ENCODE data around the gene VPS16. TPM values are rescaled to one million over a fixed set of nuclear protein-coding genes. Genes with fewer than 3 reads are reported as not detected.

VPS16 gene
- total and polyA plus RNA-seq, 2 of the 13 experiments (the other 11 are each of a cell fraction or from before 2014, with no cell fraction given): 34.2 to 35.4 TPM

- TF ChIP-seq YY1 (IDR thresholded peaks at IDR 0.05; ENCODE audit: insufficient read depth, insufficient replicate concordance, low read depth, low read length) (no peak), ZNF496 (CRISPR knock-in tag; IDR thresholded peaks at IDR 0.05; ENCODE audit: insufficient replicate concordance) (no peak), NRL (CRISPR knock-in tag; IDR thresholded peaks at IDR 0.05; ENCODE audit: borderline replicate concordance) (0 out of 2 replicates have a peak, but pooled peaks have one; percentile 35), LBX2 (CRISPR knock-in tag; IDR thresholded peaks at IDR 0.05; ENCODE audit: borderline replicate concordance) (no peak), PREB (CRISPR knock-in tag; IDR thresholded peaks at IDR 0.05) (no peak), ZNF75D (CRISPR knock-in tag; IDR thresholded peaks at IDR 0.05; ENCODE audit: borderline replicate concordance) (no peak), HOXA7 (CRISPR knock-in tag; IDR thresholded peaks at IDR 0.05) (no peak), KAT7 (CRISPR knock-in tag; IDR thresholded peaks at IDR 0.05; ENCODE audit: borderline replicate concordance) (no peak)
Measured at GRCh38 chr20:2799688-2800520, 40.6 kb upstream of the VPS16 start (continued).

- Histone ChIP-seq H3K9ac (ENCODE audit: insufficient read depth, low read depth, low read length) (no peak within 1 kb of the TSS), H2AFZ (ENCODE audit: low read length) (no peak within 1 kb of the TSS), H4K20me1 (ENCODE audit: insufficient read depth, low read length) (no peaks in the 10 kb centered on the region), H3K9me3 (ENCODE audit: low read length) (no peaks in the 10 kb centered on the region), H3K36me3 (replicated peaks in 1 of 2; ENCODE audit: control insufficient read depth in 1 of 2, insufficient read depth in 2 of 2, low read length in 2 of 2) (no peaks in the 10 kb centered on the region), H3K4me2 (ENCODE audit: low read depth, low read length) (peak within 1 kb of the TSS; percentile 64), H3K27ac (ENCODE audit: extremely low read length, insufficient read depth, low read length) (no peak within 1 kb of the TSS), H3K27me3 (ENCODE audit: control insufficient read depth in 1 of 2, insufficient read depth in 2 of 2, low read length in 2 of 2) (peaks cover 15 to 81% of the 10 kb centered on the region in 2 experiments), H3K4me1 (ENCODE audit: insufficient read depth, low read length) (peaks cover 10% of the 10 kb centered on the region), H3K79me2 (ENCODE audit: insufficient read depth, low read length) (no peaks in the 10 kb centered on the region), H3K4me3 (replicated peaks in 1 of 3; ENCODE audit: insufficient read depth in 1 of 3, low read depth in 2 of 3, low read length in 3 of 3) (peak within 1 kb of the TSS; percentile 20 to 55 (median 27); a peak in 4 of 6 replicates)
- intact Hi-C loops (cut with micrococcal nuclease; ENCODE audit: unreplicated experiment): no loop called here
- 16% methylated on average over 29 of the region's 52 CpGs for WGBS (ENCODE audit: low lambda C conversion rate)
- peak; percentile 71 for ATAC-seq
- BruUV-seq (replicated peaks): no TSS peak
- in situ Hi-C loops (cut with HindIII; ENCODE audit: extremely low pct_ligation_motif_present, low pct_unique_long_range_greater_than_20kb): no loop called here
- DNase-seq (ENCODE audit: low spot score): peak; percentile 46
- POLR2A ChIA-PET: no interaction called here
- CTCF ChIA-PET (ENCODE audit: low intra/inter-chr PET ratio, low total read pairs): no interaction called here
- FAIRE-seq: peak; percentile 71
- TF ChIP-seq MYC (CRISPR knock-in tag; IDR thresholded peaks at IDR 0.05; ENCODE audit: borderline replicate concordance) (0 out of 2 replicates have a peak, but pooled peaks have one; percentile 3), ZSCAN29 (CRISPR knock-in tag; conservative IDR thresholded peaks at IDR 0.05) (no peak), ZNF263 (CRISPR knock-in tag; IDR thresholded peaks at IDR 0.05) (no peak), KLF12 (CRISPR knock-in tag; IDR thresholded peaks at IDR 0.05; ENCODE audit: borderline replicate concordance) (no peak), ZNF777 (CRISPR knock-in tag; IDR thresholded peaks at IDR 0.05) (peak; percentile 56; the same call in 1 of the 2 replicates), U2AF1 (optimal IDR thresholded peaks at IDR 0.05; ENCODE audit: low read depth, low read length) (no peak), HNRNPK (IDR thresholded peaks at IDR 0.05; ENCODE audit: low read depth, low read length, poor library complexity, severe bottlenecking) (peak; percentile 13)
Measured at GRCh38 chr20:2800521-2801285, 39.8 kb upstream of the VPS16 start, which contains the start of gene CPXM1. CPXM1 (minus strand) TSS chr20:2800627; CDS start chr20:2800572, 55 bp downstream.

Data from HepG2 (cell line).